IPS-15b (cell line): ENCODE measurements around the gene FGGY.
"Not testable (repeated sequence)": the region's sequence is repeated elsewhere in the genome, so short reads cannot be mapped to it uniquely, and the experiment has no call there.

ENCODE experiments used
- H3K27me3 ChIP-seq: one replicate; pipeline ENCODE4 v1.6.1; 2013; ENCODE audit warnings: low read length; ENCODE audit not compliant: control insufficient read depth, insufficient read depth
- H3K36me3 ChIP-seq: one replicate; pipeline ENCODE4 v1.6.1; 2013; ENCODE audit warnings: low read length; ENCODE audit not compliant: control insufficient read depth, insufficient read depth
- H3K4me1 ChIP-seq: one replicate; pipeline ENCODE4 v1.6.1; 2013; ENCODE audit warnings: mild to moderate bottlenecking, low read length; ENCODE audit not compliant: control insufficient read depth, insufficient read depth
- H3K4me3 ChIP-seq: one replicate; pipeline ENCODE4 v1.5.1; 2013; ENCODE audit warnings: low read depth, low read length
- H3K9ac ChIP-seq: one replicate; pipeline ENCODE4 v1.6.1; 2013; ENCODE audit warnings: low read depth, mild to moderate bottlenecking, low read length
- H3K9me3 ChIP-seq: one replicate; pipeline ENCODE4 v1.6.1; 2013; ENCODE audit warnings: mild to moderate bottlenecking, low read length; ENCODE audit not compliant: control insufficient read depth, insufficient read depth

FGGY gene

DNA sequence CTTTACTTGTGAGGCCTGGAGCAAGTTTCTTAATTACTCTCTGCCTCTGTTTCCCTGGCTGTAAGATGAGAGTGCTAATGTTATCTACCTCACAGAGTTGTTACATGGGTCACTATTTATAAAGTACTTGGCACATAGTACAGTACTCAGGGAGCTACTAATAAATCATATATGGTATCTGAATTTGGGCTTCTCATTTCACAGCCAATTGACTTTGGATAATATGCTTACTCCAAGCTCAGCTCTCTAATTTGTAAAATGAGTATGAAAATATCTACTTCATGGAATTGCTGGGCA lies 409.4 kb downstream of the FGGY start:
- H3K9me3 ChIP-seq, result no peaks in the 10 kb centered on the region

DNA sequence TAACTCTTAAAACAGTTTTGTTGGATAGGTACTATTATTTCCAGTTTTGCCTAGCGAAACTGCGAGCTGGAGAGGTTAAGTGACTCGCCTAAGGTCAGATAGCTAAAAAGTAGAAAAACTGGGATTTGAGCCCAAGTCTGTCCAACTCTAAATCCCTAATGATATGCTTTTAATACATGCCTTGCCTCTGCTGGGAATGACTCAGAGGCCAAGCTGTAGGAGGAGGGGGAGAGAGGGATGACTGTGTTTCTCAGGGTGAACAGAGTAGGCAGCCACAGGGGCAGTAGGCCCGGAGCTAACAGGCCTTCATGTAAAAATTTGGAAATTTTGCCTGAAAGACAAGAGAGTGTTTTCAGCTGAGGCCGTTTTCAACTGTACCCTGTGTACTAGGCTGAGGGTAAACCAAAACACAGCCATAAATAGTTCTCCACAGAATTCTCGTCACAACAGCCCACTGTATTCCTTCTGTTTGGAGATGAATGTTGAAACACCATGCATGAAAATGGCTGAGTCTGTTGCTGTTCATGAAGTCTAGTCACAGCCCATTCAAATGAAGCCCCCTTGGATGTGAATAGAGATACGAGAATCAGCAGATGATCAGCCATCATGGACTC lies 410.4 kb downstream of the FGGY start:
- H3K9me3 ChIP-seq, result no peaks in the 10 kb centered on the region
- H3K36me3 ChIP-seq, result no peaks in the 10 kb centered on the region
- no peak overlapping the region for H3K9ac ChIP-seq
- no peaks in the 10 kb centered on the region for H3K4me1 ChIP-seq
- no peaks in the 10 kb centered on the region for H3K27me3 ChIP-seq
- H3K4me3 ChIP-seq, result no peak overlapping the region

More for the DNA sequence above, 409.4 kb downstream of the FGGY start:
- Histone ChIP-seq H3K4me3 (no peak overlapping the region), H3K9ac (no peak overlapping the region), H3K36me3 (no peaks in the 10 kb centered on the region), H3K4me1 (no peaks in the 10 kb centered on the region), H3K27me3 (no peaks in the 10 kb centered on the region)

DNA sequence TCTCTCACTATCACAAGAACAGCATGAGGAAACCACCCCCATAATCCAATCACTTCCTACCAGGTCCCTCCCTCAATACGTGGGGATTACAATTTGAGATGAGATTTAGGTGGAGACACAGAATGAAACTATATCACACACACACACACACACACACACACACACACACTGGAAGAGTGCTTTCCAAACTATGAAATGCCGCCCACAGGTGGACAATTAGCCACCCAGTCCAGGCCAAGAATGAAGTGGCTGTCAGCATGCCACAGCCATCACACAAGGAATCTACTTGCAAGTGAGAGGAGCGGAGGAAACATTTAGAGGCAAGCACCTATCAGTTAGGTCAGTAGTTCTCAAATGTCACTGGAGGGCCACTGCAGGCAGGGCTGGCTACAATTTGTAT lies 412.4 kb downstream of the FGGY start:
- Histone ChIP-seq H3K9me3 (no peaks in the 10 kb centered on the region), H3K27me3 (no peaks in the 10 kb centered on the region), H3K4me1 (no peaks in the 10 kb centered on the region), H3K36me3 (no peaks in the 10 kb centered on the region), H3K4me3 (no peak overlapping the region), H3K9ac (no peak overlapping the region)

DNA sequence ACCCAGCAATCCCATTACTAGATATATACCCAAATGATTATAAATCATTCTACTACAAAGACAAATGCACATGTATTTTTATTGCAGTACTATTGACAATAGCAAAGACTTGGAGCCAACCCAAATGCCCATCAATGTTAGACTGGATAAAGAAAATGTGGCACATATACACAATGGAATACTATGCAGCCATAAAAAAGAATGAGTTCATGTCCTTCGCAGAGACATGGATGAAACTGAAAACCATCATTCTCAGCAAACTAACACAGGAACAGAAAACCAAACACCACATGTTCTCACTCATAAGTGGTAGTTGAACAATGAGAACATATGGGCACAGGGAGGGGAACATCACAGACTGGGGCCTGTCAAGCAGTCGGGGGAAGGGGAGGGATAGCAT lies 414.0 kb downstream of the FGGY start:
- not testable (repeated sequence) for H3K27me3 ChIP-seq, H3K4me3 ChIP-seq, H3K9me3 ChIP-seq, H3K36me3 ChIP-seq, H3K4me1 ChIP-seq, H3K9ac ChIP-seq

DNA sequence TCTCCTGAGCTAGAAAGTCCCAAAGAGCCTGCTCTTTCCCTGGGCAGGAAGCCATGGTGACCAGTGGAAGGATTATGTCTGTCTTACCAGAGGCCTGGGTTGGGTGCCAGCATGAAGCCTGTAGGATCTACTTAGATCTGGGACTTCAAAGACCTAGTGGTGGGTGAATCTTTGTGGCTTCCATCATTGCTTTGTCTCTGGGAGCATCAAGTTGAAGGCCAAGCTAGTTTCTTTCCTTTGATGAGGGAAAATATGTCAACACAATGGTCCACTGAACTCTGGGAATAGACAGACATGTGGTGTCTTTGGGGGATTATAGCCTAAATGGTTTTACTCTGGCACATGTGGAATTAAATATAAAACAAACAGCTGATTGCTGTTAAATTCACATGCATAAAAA lies 417.3 kb downstream of the FGGY start:
- H3K27me3 ChIP-seq, result no peaks in the 10 kb centered on the region
- H3K9me3 ChIP-seq, result no peaks in the 10 kb centered on the region
- H3K9ac ChIP-seq, result no peak overlapping the region
- H3K36me3 ChIP-seq, result no peaks in the 10 kb centered on the region
- H3K4me1 ChIP-seq, result no peaks in the 10 kb centered on the region
- no peak overlapping the region for H3K4me3 ChIP-seq

DNA sequence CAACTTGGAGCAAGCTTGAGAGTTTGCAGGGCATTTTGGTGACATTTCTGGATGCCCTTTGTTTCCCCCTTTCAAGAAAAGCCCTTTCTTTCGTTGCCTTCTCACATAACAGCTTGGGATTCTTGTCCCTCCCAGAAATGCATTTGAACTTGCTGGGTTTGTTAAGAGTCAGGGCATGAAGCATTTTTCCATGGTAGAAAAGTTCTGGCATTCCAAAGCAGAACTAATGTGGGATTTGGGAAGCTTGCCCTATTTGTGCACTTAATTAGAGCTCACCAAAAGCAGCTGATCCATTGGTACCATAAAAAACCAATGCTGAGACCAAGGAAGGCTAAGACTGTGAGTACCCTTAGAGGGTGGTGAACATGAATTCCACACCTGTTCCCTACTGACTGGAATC lies 418.1 kb downstream of the FGGY start:
- no peaks in the 10 kb centered on the region for H3K27me3 ChIP-seq
- H3K9me3 ChIP-seq, result no peaks in the 10 kb centered on the region
- H3K9ac ChIP-seq, result no peak overlapping the region
- H3K4me3 ChIP-seq, result no peak overlapping the region
- H3K4me1 ChIP-seq, result no peaks in the 10 kb centered on the region
- no peaks in the 10 kb centered on the region for H3K36me3 ChIP-seq

DNA sequence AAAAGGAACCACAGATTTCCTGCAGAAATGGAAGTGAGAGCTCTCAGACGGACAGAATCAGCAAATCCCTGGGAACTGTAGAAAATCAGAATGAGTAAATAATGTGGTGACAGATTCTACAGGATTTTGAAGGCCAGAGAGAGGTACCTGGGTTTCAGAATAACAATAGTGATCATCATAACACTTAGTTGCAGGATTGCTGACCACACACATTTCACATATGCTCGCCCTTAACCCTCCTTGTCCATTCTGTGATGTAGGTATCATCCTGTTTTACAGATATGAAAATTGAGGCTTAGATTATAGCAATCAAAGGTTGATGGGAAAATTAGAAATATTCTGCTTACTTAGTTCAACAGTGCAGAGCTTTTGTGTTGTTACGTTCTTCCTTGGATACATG lies 419.9 kb downstream of the FGGY start:
- no peaks in the 10 kb centered on the region for H3K4me1 ChIP-seq
- H3K36me3 ChIP-seq, result no peaks in the 10 kb centered on the region
- H3K9me3 ChIP-seq, result no peaks in the 10 kb centered on the region
- no peak overlapping the region for H3K4me3 ChIP-seq
- H3K27me3 ChIP-seq, result no peaks in the 10 kb centered on the region
- H3K9ac ChIP-seq, result no peak overlapping the region

DNA sequence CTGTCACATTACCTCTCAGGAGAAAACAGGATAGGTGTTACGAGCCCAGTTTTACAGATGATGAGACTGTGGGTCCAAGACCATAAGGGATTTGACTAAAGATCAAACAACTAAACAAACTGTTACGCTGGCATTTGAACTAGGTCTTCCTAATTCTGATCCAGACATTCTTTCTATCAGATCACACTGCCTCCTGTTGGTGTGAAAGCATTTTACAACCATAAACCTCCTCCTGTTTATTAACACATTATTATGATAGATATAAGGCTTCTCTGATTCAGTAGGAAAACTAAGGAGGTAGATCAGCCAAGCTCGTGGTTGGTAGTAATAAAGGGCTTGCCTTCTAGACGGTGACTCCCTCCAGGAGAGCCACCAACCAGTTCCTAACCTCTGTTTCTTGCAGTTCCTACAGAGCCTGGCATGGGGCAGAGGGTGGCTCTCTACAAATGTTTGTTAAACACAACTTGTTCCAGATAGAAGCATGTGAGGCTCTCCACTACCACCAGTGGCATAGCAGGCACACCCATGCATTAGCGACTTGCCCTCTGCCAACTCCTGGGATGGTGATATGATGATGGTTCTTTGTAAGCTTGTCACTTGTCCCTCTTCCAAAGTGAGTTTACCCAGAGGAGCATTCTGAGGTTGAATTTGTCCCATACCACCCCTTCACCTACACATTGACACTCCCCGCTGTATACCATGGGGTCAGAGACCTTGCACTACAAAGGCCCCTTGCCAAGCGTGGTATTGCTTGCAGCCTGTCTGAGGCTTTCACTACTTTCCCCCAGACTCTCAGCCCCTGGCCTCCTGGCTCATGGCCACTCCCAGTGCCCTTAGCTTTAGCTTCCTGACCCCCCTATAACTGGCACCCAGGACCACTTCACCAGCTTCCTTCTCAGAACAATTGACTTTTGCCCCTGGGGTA lies 421.4 kb downstream of the FGGY start:
- no peak overlapping the region for H3K9ac ChIP-seq
- H3K9me3 ChIP-seq, result no peaks in the 10 kb centered on the region
- H3K4me3 ChIP-seq, result no peak overlapping the region
- H3K27me3 ChIP-seq, result no peaks in the 10 kb centered on the region
- H3K36me3 ChIP-seq, result no peaks in the 10 kb centered on the region
- no peaks in the 10 kb centered on the region for H3K4me1 ChIP-seq

DNA sequence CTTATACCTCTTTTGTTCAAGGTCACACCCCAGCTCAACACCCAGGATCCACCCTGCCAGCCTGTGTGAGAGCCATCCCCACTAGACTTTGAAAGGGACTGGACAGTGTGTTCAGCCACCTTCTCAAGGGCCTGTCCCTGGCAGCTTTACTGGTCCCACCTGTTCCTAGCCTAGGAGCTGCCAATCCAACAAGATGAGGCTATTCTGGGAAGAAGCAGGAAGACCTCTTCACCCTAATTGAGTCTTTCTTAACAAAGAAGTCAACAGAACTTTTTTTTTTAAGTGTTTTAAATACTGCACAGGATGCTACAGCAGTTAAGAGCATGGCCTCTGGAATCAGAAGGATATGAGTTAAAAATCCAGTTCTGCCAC lies 422.1 kb downstream of the FGGY start:
- Histone ChIP-seq H3K4me1 (no peaks in the 10 kb centered on the region), H3K36me3 (no peaks in the 10 kb centered on the region), H3K9ac (no peak overlapping the region)

DNA sequence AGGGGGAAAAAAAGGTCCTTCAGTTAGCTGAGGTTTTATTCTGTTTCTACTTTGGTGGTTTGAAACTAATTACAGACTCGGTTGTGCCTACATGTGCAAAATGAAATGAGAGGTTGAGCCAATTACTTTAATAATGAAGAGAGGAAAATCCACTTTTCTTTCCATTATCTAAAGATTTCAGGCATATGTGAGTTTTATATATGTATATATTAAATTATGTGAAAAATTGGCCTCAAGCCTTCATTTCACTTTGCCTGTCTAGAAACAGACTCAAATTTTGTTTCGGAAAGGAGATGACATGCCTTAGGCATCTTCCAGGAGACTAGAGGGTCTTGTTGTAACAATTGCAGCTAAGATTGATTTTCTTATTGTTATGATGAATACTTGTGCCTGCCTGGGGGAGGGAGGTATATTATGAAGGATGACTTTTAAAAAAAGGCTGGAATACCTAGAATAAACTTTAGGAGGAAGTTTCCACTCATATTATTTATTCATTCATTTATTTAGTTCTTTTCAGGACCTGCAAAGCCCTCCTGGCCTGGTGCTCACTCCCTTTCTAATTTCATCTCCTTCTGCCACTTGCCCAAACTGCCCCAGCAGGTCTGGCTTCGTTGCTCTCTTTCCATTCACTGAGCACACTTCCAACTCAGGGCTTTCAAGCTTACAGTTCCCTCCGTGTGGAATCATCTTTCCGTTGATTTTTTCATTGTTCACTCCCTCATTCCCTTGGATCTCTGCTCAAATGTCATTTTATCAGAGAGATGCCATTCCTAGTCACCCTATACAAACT lies 423.6 kb downstream of the FGGY start:
- no peak overlapping the region for H3K4me3 ChIP-seq
- H3K36me3 ChIP-seq, result no peaks in the 10 kb centered on the region
- no peaks in the 10 kb centered on the region for H3K9me3 ChIP-seq
- no peak overlapping the region for H3K9ac ChIP-seq
- no peaks in the 10 kb centered on the region for H3K27me3 ChIP-seq
- no peaks in the 10 kb centered on the region for H3K4me1 ChIP-seq

More for the DNA sequence above, 422.1 kb downstream of the FGGY start:
- Histone ChIP-seq H3K9me3 (no peaks in the 10 kb centered on the region), H3K4me3 (no peak overlapping the region), H3K27me3 (no peaks in the 10 kb centered on the region)

DNA sequence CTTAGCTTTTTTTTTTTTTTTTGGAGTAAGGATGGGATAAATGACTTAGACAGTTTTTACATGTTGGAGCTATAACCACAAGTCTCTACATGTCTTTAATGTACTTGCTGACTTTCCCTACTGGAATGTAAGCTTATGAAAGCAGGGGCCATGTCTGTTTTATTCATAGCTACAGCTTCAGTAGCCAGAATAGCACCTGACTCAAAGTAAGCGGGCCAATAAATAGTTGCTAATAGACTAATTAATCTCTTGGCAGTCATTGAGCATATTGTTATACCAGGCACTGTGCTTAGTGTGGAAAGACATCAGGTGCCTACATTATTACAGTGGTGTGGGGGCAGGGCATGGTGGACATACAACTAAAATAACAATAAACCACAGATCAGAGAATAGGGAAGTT lies 433.4 kb downstream of the FGGY start:
- H3K27me3 ChIP-seq, result no peaks in the 10 kb centered on the region

More for the DNA sequence above, 433.4 kb downstream of the FGGY start:
- H3K4me1 ChIP-seq, result no peaks in the 10 kb centered on the region
- no peaks in the 10 kb centered on the region for H3K36me3 ChIP-seq
- no peaks in the 10 kb centered on the region for H3K9me3 ChIP-seq
- no peak overlapping the region for H3K4me3 ChIP-seq
- H3K9ac ChIP-seq, result no peak overlapping the region
